Vagina (tissue), 2 donors: ENCODE data around the gene AACS.
"Not testable (repeated sequence)": the region's sequence is repeated elsewhere in the genome, so short reads cannot be mapped to it uniquely, and the experiment has no call there.

Experiments
- POLR2A ChIP-seq, 2 donors: fragments of 450-650 bp; IDR thresholded peaks; one replicate each; pipeline ENCODE4 v1.6.1; 2017; ENCODE audit warnings: antibody characterized with exemption in 2 of 2, mild to moderate bottlenecking in 2 of 2, moderate library complexity in 2 of 2
- TF ChIP-seq, protein P1 (sequence below), 3 experiments: fragments of 450-650 bp in 2 of 3; fragments of 200-600 bp in 1 of 3; sonication (generic) in 1 of 3; IDR thresholded peaks; one replicate each; pipeline ENCODE4 v1.5.1; 2017 to 2019; ENCODE audit warnings: antibody characterized with exemption in 3 of 3, mild to moderate bottlenecking in 2 of 3, moderate library complexity in 2 of 3

DNA sequence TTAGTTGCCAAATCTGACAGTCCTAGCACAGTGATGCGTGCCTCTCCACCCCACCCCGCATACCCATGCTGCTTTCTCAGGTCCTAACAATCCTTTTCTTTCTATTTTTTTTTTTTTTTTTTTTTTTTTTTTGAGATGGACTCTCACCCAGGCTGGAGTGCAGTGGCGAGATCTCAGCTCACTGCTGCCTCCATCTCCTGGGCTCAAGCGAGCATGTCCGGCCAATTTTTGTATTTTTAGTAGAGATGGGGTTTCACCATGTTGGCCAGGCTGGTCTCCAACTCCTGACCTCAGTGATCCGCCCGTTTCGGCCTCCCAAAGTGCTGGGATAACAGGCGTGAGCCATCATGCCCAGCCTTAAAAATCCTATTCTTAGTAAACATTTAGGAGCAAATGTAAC lies 33.8 kb upstream of the AACS start:
- TF ChIP-seq POLR2A (IDR thresholded peaks at IDR 0.05) = not testable (repeated sequence)
- TF ChIP-seq, protein P1, sequence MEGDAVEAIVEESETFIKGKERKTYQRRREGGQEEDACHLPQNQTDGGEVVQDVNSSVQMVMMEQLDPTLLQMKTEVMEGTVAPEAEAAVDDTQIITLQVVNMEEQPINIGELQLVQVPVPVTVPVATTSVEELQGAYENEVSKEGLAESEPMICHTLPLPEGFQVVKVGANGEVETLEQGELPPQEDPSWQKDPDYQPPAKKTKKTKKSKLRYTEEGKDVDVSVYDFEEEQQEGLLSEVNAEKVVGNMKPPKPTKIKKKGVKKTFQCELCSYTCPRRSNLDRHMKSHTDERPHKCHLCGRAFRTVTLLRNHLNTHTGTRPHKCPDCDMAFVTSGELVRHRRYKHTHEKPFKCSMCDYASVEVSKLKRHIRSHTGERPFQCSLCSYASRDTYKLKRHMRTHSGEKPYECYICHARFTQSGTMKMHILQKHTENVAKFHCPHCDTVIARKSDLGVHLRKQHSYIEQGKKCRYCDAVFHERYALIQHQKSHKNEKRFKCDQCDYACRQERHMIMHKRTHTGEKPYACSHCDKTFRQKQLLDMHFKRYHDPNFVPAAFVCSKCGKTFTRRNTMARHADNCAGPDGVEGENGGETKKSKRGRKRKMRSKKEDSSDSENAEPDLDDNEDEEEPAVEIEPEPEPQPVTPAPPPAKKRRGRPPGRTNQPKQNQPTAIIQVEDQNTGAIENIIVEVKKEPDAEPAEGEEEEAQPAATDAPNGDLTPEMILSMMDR (IDR thresholded peaks at IDR 0.05) = not testable (repeated sequence)
